H1 (cell line): ENCODE results near the gene RIC8A. TPM values are rescaled to one million over a fixed set of nuclear protein-coding genes. Genes with fewer than 3 reads are reported as not detected.

Experiments
- CTCF ChIA-PET: fragments of 300-600 bp; sonication (Branson Sonifier 250); formaldehyde crosslinking; loops from one replicate; lab custom pipeline; 2021; ENCODE audit not compliant: partially characterized antibody; lab: Charles Lee
- POLR2A ChIA-PET: fragments of 300-600 bp; sonication (Branson Sonifier 250); formaldehyde crosslinking; loops from one replicate; lab custom pipeline; 2021; ENCODE audit warnings: inconsistent platforms; ENCODE audit not compliant: partially characterized antibody; lab: Charles Lee
- DNase-seq, 2 experiments: peaks; one replicate each; pipeline versions ENCODE4 v3.0.0 to v3.0.0-alpha.2; 2010 to 2022; ENCODE audit warnings: low spot score in 2 of 2, low read depth in 1 of 2, mixed read lengths in 1 of 2
- FAIRE-seq: peaks from 2 replicates; lab custom pipeline; 2011; peaks lifted over from hg19 to GRCh38; lab: Jason Lieb, UNC
- H2AFZ ChIP-seq: 2 replicates; pipeline ENCODE4 v1.8.1; 2012; ENCODE audit warnings: low read length, inconsistent platforms
- H2AK5ac ChIP-seq: 2 replicates; pipeline ENCODE4 v1.6.1; 2013; ENCODE audit warnings: low read depth, low read length
- H2BK120ac ChIP-seq: replicated peaks from 2 replicates; pipeline ENCODE3; 2013; ENCODE audit warnings: low read depth, low read length, inconsistent platforms
- H2BK12ac ChIP-seq: 2 replicates; pipeline ENCODE4 v1.6.1; 2013; ENCODE audit warnings: low read depth, low read length
- H2BK15ac ChIP-seq: 2 replicates; pipeline ENCODE4 v1.6.1; 2013; ENCODE audit warnings: low read length
- H2BK20ac ChIP-seq: 2 replicates; pipeline ENCODE4 v1.6.1; 2013; ENCODE audit warnings: low read length
- H2BK5ac ChIP-seq: 2 replicates; pipeline ENCODE4 v1.6.1; 2013; ENCODE audit warnings: low read depth, low read length
- H3K14ac ChIP-seq: 2 replicates; pipeline ENCODE4 v1.6.1; 2013; ENCODE audit warnings: inconsistent platforms; ENCODE audit not compliant: insufficient read length
- H3K18ac ChIP-seq: 2 replicates; pipeline ENCODE4 v1.6.1; 2013; ENCODE audit warnings: low read length; ENCODE audit errors: extremely low read depth
- H3K23ac ChIP-seq: 2 replicates; pipeline ENCODE4 v1.6.1; 2013; ENCODE audit warnings: inconsistent platforms; ENCODE audit not compliant: insufficient read length
- H3K23me2 ChIP-seq: 2 replicates; pipeline ENCODE4 v1.6.1; 2013; ENCODE audit warnings: low read depth, low read length
- H3K27ac ChIP-seq: 2 replicates; pipeline ENCODE4 v1.6.1; 2011; ENCODE audit warnings: low read depth, low read length, inconsistent platforms
- H3K27me3 ChIP-seq, 4 experiments: replicated peaks in 1 of 4; 1 replicate in 1 of 4; 2 replicates in 3 of 4; pipeline versions ENCODE4 v1.6.1 to v1.8.1; 2011 to 2013; ENCODE audit warnings: low read length in 3 of 4, mild to moderate bottlenecking in 3 of 4, inconsistent platforms in 2 of 4, mixed read lengths in 2 of 4, moderate library complexity in 1 of 4; ENCODE audit not compliant: control insufficient read depth in 3 of 4, insufficient read depth in 3 of 4; ENCODE audit errors: extremely low read depth in 1 of 4
- H3K36me3 ChIP-seq, 4 experiments: 2 replicates each; pipeline versions ENCODE4 v1.6.1 to v1.8.1; 2011 to 2013; ENCODE audit warnings: mild to moderate bottlenecking in 4 of 4, low read length in 3 of 4, moderate library complexity in 2 of 4, control low read depth in 1 of 4, inconsistent platforms in 1 of 4; ENCODE audit not compliant: insufficient read depth in 4 of 4, control insufficient read depth in 2 of 4
- H3K4ac ChIP-seq: replicated peaks from 2 replicates; pipeline ENCODE3; 2013; ENCODE audit warnings: low read length, low read depth, mixed read lengths, inconsistent platforms; ENCODE audit not compliant: insufficient read length
- H3K4me1 ChIP-seq, 4 experiments: replicated peaks in 1 of 4; 1 replicate in 1 of 4; 2 replicates in 3 of 4; pipeline versions ENCODE4 v1.6.1 to v1.8.1; 2011 to 2013; ENCODE audit warnings: low read length in 3 of 4, inconsistent platforms in 2 of 4, mixed read lengths in 1 of 4; ENCODE audit not compliant: insufficient read depth in 4 of 4, control insufficient read depth in 3 of 4
- H3K4me2 ChIP-seq, 2 experiments: 2 replicates each; pipeline versions ENCODE4 v1.6.1 to v1.8.1; 2011 to 2013; ENCODE audit warnings: low read depth in 2 of 2, low read length in 2 of 2, control low read depth in 1 of 2, inconsistent platforms in 1 of 2, mild to moderate bottlenecking in 1 of 2; ENCODE audit not compliant: insufficient read depth in 1 of 2
- H3K4me3 ChIP-seq, 4 experiments: fragments of 200-600, 300-600 bp in 1 of 4; sonication (generic), shearing (Covaris generic), sonication (Bioruptor Twin) in 1 of 4; 2 replicates each; pipeline versions ENCODE4 v1.5.1 to v1.8.1; 2011 to 2016; ENCODE audit warnings: low read length in 4 of 4, low read depth in 3 of 4, control low read depth in 2 of 4, inconsistent platforms in 2 of 4, mild to moderate bottlenecking in 2 of 4, mixed read lengths in 1 of 4, moderate library complexity in 1 of 4; ENCODE audit not compliant: insufficient read depth in 2 of 4; ENCODE audit errors: extremely low read depth in 1 of 4
- H3K56ac ChIP-seq: replicated peaks from 2 replicates; pipeline ENCODE3; 2013; ENCODE audit warnings: low read depth, mild to moderate bottlenecking, mixed read lengths, low read length, inconsistent platforms; ENCODE audit not compliant: insufficient read length
- H3K79me1 ChIP-seq: 2 replicates; pipeline ENCODE4 v1.6.1; 2013; ENCODE audit warnings: low read depth, low read length, control low read depth
- H3K79me2 ChIP-seq, 2 experiments: 2 replicates each; pipeline versions ENCODE4 v1.6.1 to v1.8.1; 2012 to 2013; ENCODE audit warnings: low read length in 2 of 2, mild to moderate bottlenecking in 2 of 2, inconsistent platforms in 1 of 2; ENCODE audit not compliant: insufficient read depth in 2 of 2, control insufficient read depth in 1 of 2
- H3K9ac ChIP-seq, 4 experiments: replicated peaks in 1 of 4; 1 replicate in 1 of 4; 2 replicates in 3 of 4; pipeline versions ENCODE4 v1.6.1 to v1.8.1; 2011 to 2013; ENCODE audit warnings: low read depth in 3 of 4, low read length in 3 of 4, control low read depth in 2 of 4, mild to moderate bottlenecking in 2 of 4, moderate library complexity in 2 of 4, inconsistent platforms in 1 of 4; ENCODE audit errors: extremely low read depth in 1 of 4
- H3K9me3 ChIP-seq, 2 experiments: 2 replicates each; pipeline versions ENCODE4 v1.6.1 to v1.8.1; 2012 to 2013; ENCODE audit warnings: mild to moderate bottlenecking in 2 of 2, moderate library complexity in 2 of 2, control low read depth in 1 of 2, inconsistent platforms in 1 of 2, low read depth in 1 of 2, low read length in 1 of 2, mixed read lengths in 1 of 2; ENCODE audit not compliant: insufficient read depth in 2 of 2
- H4K20me1 ChIP-seq, 2 experiments: replicated peaks in 1 of 2; 2 replicates each; pipeline versions ENCODE3 to v1.8.1; 2011 to 2013; ENCODE audit warnings: inconsistent platforms in 2 of 2, low read length in 2 of 2, mild to moderate bottlenecking in 1 of 2; ENCODE audit not compliant: insufficient read depth in 2 of 2, control insufficient read depth in 1 of 2
- H4K5ac ChIP-seq: 2 replicates; pipeline ENCODE4 v1.6.1; 2013; ENCODE audit warnings: low read length, low read depth, mixed read lengths, inconsistent platforms; ENCODE audit not compliant: insufficient read length
- H4K8ac ChIP-seq: 2 replicates; pipeline ENCODE4 v1.8.0; 2013; ENCODE audit warnings: mild to moderate bottlenecking, moderate library complexity, low read length, inconsistent platforms; ENCODE audit not compliant: insufficient read depth; ENCODE audit errors: extremely low read depth
- H4K91ac ChIP-seq: replicated peaks from 2 replicates; pipeline ENCODE3; 2013; ENCODE audit warnings: low read length, mixed read lengths, inconsistent platforms; ENCODE audit not compliant: insufficient read length
- ATF2 ChIP-seq: IDR thresholded peaks from 2 replicates; pipeline ENCODE4 v1.6.1; 2012; ENCODE audit warnings: low read length, inconsistent platforms
- ATF3 ChIP-seq: IDR thresholded peaks from 2 replicates; pipeline ENCODE4 v1.6.1; 2011; ENCODE audit warnings: low read depth, mild to moderate bottlenecking, low read length; ENCODE audit not compliant: insufficient read depth
- BCL11A ChIP-seq, 2 experiments: IDR thresholded peaks; one replicate each; pipeline ENCODE4 v1.6.1; 2011; ENCODE audit warnings: low read depth in 2 of 2, low read length in 2 of 2, mild to moderate bottlenecking in 2 of 2
- CREB1 ChIP-seq: IDR thresholded peaks from 2 replicates; pipeline ENCODE4 v1.6.1; 2012; ENCODE audit warnings: inconsistent platforms
- JUND ChIP-seq: IDR thresholded peaks from 2 replicates; pipeline ENCODE4 v1.6.1; 2011; ENCODE audit warnings: mild to moderate bottlenecking, improper control_type of control experiment, low read length
- KDM4A ChIP-seq: IDR thresholded peaks from one replicate; pipeline ENCODE4 v1.7.1; 2012; ENCODE audit warnings: low read depth, mild to moderate bottlenecking, moderate library complexity, low read length, inconsistent platforms; ENCODE audit not compliant: severe bottlenecking
- KDM5A ChIP-seq: fragments of 200-600 bp; IDR thresholded peaks from 2 replicates; pipeline ENCODE4 v1.7.1; 2012; ENCODE audit warnings: mild to moderate bottlenecking, low read length, inconsistent platforms, mixed read lengths
- RBBP5 ChIP-seq: IDR thresholded peaks from 2 replicates; pipeline ENCODE4 v1.7.1; 2012; ENCODE audit warnings: low read depth, mild to moderate bottlenecking, inconsistent platforms, low read length, moderate library complexity, borderline replicate concordance
- SRF ChIP-seq: IDR thresholded peaks from 2 replicates; pipeline ENCODE4 v1.6.1; 2011; ENCODE audit warnings: mild to moderate bottlenecking, low read depth, low read length, moderate library complexity
- WGBS, 2 experiments: shearing (Covaris generic) in 1 of 2; methylation state at CpG; one replicate each; pipeline versions ENCODE4 v1.1.6 to v1.1.7; 2013 to 2015; ENCODE audit warnings: low lambda C conversion rate in 2 of 2, mixed read lengths in 2 of 2, inconsistent platforms in 1 of 2, low coverage in 1 of 2, missing lambda C conversion rate in 1 of 2; ENCODE audit not compliant: insufficient replicate concordance in 2 of 2, insufficient coverage in 1 of 2, insufficient read length in 1 of 2; ENCODE audit errors: extremely low coverage in 1 of 2, missing lambda C conversion rate in 1 of 2; 5-methylcytosine and 5-hydroxymethylcytosine counted together
- polyA plus RNA-seq, 7 experiments: library from polyadenylated mRNA; depleted of rRNA in 3 of 7; stranded (reverse) in 5 of 7; unstranded in 2 of 7; fragments of >200 nt in 5 of 7; fragments of 200-250 nt in 2 of 7; gene quantifications; 1 replicate in 5 of 7; 2 replicates in 1 of 7; 4 replicates in 1 of 7; pipeline versions ENCODE4 v1.2.1 to v1.2.3, GENCODE V29; 2011 to 2013; ENCODE audit warnings: missing spikeins in 2 of 7, mixed read lengths in 2 of 7
- total RNA-seq: library from RNA; stranded (reverse); fragmentation: NEBNext Ultra II Directional; extraction: Animal tissue kit (Norgen Biotek cat#: 25700); gene quantifications from 2 replicates; pipeline ENCODE4 v1.2.1, GENCODE V29; 2021

RIC8A gene
- total and polyA plus RNA-seq, 2 of the 8 experiments (the other 6 are each of a cell fraction or from before 2014, with no cell fraction given), result 67.0 to 105 TPM

DNA sequence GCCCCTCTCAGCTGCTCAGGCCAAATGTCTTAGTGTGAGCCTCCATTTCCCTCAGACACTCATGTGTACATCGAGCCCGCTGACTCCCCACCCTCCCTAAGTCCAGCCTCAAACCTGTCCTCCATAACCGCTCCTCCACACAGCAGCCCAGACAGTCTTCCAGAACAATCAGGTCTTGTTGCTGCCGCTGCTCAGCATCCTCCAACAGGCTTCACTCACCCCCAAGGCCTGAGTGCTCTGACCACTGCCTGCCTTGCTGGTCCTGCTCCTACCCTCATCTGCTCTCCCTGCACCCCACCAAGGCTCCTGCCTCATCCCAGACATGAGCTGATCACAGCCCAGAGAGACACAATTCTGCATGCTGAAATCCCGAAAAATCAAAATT is 46.4 kb downstream of the RIC8A start:
- no peak overlapping the region for H4K5ac ChIP-seq
- H3K4me2 ChIP-seq, result no peak overlapping the region
- DNase-seq (no peak), FAIRE-seq (no peak)
- H3K4me1 ChIP-seq, result no peaks in the 10 kb centered on the region
- H2BK15ac ChIP-seq, result no peak overlapping the region
- ChIA-PET POLR2A (interaction anchor here (0.7 to 1.3 kb wide), 3 partner anchors 16 to 26 kb away, joined by 3 to 4 read pairs (median 3); no protein-coding TSS in a partner anchor), CTCF (interaction anchor here (1.0 to 9.8 kb wide), 7 partner anchors 13 to 111 kb away, joined by 3 to 212 read pairs (median 36); partner anchors contain the start of genes B4GALNT4, NLRP6 and PSMD13)
- no peak overlapping the region for H3K4ac ChIP-seq
- H3K23ac ChIP-seq, result no peak overlapping the region
- no peak for TF ChIP-seq KDM5A
- TF ChIP-seq BCL11A (IDR thresholded peaks at IDR 0.05; ENCODE audit: low read depth in 2 of 2, low read length in 2 of 2), result no peak
- no peak for TF ChIP-seq JUND
- no peak for TF ChIP-seq SRF
- TF ChIP-seq KDM4A, result no peak
- TF ChIP-seq CREB1, result no peak
- no peak for TF ChIP-seq RBBP5
- TF ChIP-seq ATF3, result no peak
- TF ChIP-seq ATF2, result no peak
- no peak overlapping the region for H2BK20ac ChIP-seq
- no peak overlapping the region for H2AFZ ChIP-seq
- no peak overlapping the region for H4K91ac ChIP-seq
- no peak overlapping the region for H2BK12ac ChIP-seq
- no peak overlapping the region for H3K56ac ChIP-seq
- H3K36me3 ChIP-seq, result peaks cover 10 to 30% (median 19%) of the 10 kb centered on the region in 4 experiments
- H4K20me1 ChIP-seq, result no peaks in the 10 kb centered on the region
- H3K4me3 ChIP-seq, result no peak overlapping the region
- no peak overlapping the region for H2AK5ac ChIP-seq
- no peak overlapping the region for H3K9ac ChIP-seq
- H3K23me2 ChIP-seq, result peaks cover 8% of the 10 kb centered on the region
- no peaks in the 10 kb centered on the region for H3K9me3 ChIP-seq
- no peak overlapping the region for H2BK5ac ChIP-seq
- no peaks in the 10 kb centered on the region; a peak in 1 of 7 replicates for H3K27me3 ChIP-seq
- no peaks in the 10 kb centered on the region for H3K79me2 ChIP-seq
- no peak overlapping the region for H3K27ac ChIP-seq
- H4K8ac ChIP-seq, result no peak overlapping the region
- no peak overlapping the region for H2BK120ac ChIP-seq
- no peak overlapping the region for H3K14ac ChIP-seq
- WGBS, 2 experiments, result 86% methylated on average over 5 of the region's 5 CpGs; no CpG with 5 or more reads in 1 of the 2 experiments
- no peak overlapping the region for H3K18ac ChIP-seq
- H3K79me1 ChIP-seq, result no peaks in the 10 kb centered on the region
